Measurements from ENCODE around the gene PTPRN2. TPM values are rescaled to one million over a fixed set of nuclear protein-coding genes. Genes with fewer than 3 reads are reported as not detected.
"Not testable (repeated sequence)": the region's sequence is repeated elsewhere in the genome, so short reads cannot be mapped to it uniquely, and the experiment has no call there.

PTPRN2 gene
- total RNA-seq, 1 experiment from 2014 or later = 3.8 TPM

DNA sequence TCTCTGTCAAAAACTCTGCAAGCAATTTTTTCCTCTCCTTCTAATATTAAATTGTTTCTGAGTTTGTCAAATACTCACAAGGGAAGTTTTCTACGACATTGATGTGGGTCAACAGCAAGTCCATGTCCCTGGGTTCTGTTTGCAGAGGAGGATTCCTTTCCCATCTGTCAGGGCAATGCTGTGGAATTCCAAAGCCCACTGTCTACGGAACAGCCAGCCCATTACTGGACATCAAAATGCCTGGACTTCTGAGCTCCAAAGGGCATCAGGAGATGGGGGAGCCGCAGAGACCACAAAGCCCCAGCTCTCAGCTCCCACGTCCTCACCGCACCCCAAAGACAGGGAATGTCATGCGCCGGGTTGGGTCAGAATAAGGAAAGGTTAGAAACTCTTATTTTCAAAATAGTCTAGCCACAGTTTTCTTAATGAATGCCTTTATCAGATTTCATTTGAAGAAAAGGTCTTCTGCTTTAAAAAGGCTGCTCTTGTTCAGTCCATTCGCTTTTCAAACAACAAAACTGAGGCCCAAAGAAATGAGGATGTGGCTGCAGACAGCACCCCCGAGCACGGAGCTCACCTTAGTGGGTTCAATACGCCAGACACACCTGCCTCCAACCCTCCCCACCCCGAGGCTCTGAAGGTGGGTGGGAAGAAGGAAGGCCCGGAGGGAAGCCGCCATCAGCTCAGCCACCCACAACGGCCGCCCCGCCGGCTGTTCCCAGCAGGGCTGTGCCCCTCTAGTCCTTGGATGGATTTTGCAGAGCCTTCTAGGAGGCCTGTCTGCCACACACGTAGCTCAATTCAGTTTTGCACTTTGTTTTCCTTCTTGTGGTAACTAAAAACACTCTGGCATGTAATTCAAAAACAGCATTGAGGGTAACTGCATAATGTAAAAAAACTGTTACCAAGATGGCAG is 44.7 kb downstream of the PTPRN2 start:
- no peak overlapping the region for H3K4me3 ChIP-seq
- H3K27ac ChIP-seq = no peak overlapping the region
- H3K9me3 ChIP-seq (replicated peaks) = no peaks in the 10 kb centered on the region
- peak in 1 of 2 experiments; percentile 17 for DNase-seq
- H3K36me3 ChIP-seq = no peaks in the 10 kb centered on the region
- H3K27me3 ChIP-seq = peaks cover 4% of the 10 kb centered on the region
- H3K4me1 ChIP-seq = no peaks in the 10 kb centered on the region

DNA sequence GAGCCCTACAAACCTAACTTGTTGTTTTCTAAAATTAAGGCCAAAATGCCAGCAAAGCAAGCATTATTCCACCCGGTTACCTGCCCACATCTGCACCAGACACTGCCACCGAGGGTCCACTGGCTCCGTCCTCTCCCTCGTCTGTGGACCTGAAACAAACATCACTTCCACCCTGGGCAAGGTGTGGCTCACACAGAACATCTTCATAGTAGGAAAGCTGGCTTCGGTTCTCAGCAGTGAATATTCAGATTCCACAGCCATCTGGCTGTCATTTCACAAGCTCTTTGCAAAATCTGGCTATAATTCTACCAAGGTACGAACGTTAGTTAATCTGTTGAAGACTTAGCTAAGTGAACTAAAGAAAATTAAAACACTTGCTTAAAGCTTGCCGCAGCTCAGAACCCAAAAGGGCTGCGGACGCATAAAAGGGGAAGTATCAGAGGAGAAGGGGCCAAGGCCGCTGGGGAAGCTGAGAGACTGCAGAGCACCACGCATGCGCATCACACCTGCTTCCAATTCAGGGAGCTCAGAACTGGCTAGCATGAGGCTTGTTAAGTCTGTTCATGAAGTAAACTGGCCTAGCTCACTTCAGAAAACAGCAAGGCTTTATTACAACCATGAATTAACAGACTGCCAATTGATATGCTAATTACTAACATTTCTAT is 46.1 kb downstream of the PTPRN2 start:
- Histone ChIP-seq H3K36me3 (no peaks in the 10 kb centered on the region), H3K9me3 (replicated peaks) (no peaks in the 10 kb centered on the region), H3K4me1 (no peaks in the 10 kb centered on the region), H3K4me3 (no peak overlapping the region), H3K27me3 (peaks cover 4% of the 10 kb centered on the region), H3K27ac (no peak overlapping the region)
- no peak for DNase-seq

DNA sequence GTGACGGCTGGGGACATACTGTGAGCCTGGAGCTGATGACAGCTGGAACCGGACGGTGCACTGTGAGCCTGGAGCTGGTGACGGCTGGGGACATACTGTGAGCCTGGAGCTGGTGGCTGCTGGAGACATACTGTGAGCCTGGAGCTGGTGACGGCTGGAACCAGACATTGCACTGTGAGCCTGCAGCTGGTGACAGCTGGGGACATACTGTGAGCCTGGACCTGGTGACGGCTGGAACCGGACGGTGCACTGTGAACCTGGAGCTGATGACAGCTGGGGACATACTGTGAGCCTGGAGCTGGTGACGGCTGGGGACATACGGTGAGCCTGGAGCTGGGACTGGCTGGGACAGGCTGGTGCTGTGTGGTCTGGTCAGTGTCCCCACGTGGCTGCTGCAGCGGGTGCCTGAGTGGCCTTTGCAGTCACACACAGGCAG is 47.9 kb downstream of the PTPRN2 start:
- no peak overlapping the region for H3K27ac ChIP-seq
- no peaks in the 10 kb centered on the region for H3K36me3 ChIP-seq
- H3K27me3 ChIP-seq = peaks cover 7% of the 10 kb centered on the region
- no peak overlapping the region for H3K4me3 ChIP-seq
- no peak for DNase-seq
- no peaks in the 10 kb centered on the region for H3K4me1 ChIP-seq
- H3K9me3 ChIP-seq (replicated peaks) = no peaks in the 10 kb centered on the region

DNA sequence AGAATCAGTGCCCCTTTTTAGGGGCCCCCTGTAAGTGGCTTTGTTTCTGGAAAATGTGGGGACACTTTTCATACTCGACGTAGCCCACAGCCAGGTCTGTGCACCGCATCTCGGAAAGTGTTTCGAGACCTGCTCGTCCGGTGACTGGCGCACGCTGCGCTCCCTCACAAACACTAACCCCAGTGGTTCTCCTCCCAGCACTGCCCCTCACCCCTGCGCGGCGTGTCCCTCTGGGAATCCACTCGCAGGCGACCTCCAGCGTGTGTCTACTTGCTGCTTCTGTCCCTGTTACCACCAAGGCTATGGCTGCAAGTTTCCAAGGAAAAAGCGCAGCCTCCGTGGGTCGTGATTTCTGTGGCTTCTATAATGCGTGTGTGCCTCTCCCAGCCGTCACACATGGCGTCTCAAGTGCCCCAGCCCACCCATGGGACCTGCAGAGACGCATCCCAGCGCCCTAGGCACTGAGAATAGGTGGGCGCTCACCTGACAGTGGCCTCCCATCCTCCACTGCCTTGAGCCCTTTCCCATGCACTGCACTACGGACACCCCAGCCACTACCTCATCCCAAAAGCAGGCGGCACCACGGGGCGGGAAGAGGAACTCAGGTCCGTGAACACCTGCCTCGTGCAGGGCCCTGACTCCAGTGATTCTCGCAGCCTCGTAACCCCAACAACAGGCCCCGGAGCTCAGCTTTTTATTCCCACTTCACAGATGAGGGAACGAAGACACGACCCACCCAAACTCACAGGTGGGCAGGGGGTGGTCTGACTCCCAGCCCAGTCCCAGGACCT is 49.3 kb downstream of the PTPRN2 start:
- no peak overlapping the region for H3K27ac ChIP-seq
- no peaks in the 10 kb centered on the region for H3K4me1 ChIP-seq
- H3K36me3 ChIP-seq = no peaks in the 10 kb centered on the region
- no peak for DNase-seq
- no peak overlapping the region for H3K4me3 ChIP-seq
- H3K27me3 ChIP-seq = peaks cover 3% of the 10 kb centered on the region
- H3K9me3 ChIP-seq (replicated peaks) = no peaks in the 10 kb centered on the region

DNA sequence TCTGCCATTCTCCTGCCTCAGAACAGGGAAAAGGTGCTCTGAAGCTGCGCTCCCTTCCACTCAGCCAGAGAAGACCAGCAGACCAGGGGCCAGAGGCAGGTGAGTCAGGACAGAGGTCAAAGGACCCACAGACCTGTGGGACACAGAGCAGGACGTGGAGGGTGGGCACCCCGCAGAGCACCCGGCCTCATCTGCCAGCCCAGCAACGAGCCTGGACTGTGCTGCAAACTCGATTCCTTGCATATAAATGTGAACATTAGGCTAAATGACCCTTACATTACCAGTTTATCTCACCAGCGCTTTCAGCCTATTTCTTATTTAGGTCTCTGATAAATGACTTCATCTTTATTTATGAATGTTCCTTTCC is 50.1 kb downstream of the PTPRN2 start:
- H3K4me1 ChIP-seq = no peaks in the 10 kb centered on the region
- H3K27ac ChIP-seq = no peak overlapping the region
- H3K4me3 ChIP-seq = no peak overlapping the region
- peaks cover 3% of the 10 kb centered on the region for H3K27me3 ChIP-seq
- no peak for DNase-seq
- H3K36me3 ChIP-seq = no peaks in the 10 kb centered on the region
- H3K9me3 ChIP-seq (replicated peaks) = no peaks in the 10 kb centered on the region

DNA sequence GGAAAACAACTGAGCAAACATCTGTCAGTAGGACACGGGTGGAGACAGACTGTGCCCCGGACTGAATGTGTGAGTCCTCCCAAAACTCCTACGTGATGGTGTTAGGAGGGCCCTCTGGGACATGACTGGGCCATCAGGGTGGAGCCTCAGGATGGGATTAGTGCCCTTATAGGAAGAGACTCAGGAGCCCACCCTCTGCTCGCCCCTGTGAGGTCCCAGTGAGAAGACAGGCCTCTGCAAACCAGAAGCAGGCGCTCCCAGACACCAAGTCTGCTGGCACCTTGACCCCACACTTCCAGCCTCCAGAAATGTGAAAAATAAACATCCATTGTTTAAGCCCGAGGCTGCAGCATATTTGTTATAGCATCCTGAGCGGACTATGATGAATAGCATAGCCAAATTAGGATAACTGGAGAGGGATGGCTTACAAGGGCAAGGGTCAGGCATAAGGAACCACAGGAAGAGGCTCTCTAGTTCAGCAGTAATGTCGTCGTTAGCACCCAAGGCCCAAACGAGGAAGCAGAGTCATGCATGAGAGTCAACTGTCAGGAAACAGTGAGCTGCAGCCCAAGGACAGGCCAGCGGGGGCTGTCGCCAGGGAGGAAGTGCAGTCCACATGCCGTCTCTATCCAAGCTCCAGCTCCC is 50.6 kb downstream of the PTPRN2 start:
- H3K27me3 ChIP-seq = peaks cover 3% of the 10 kb centered on the region; the same call in 1 of the 2 replicates
- DNase-seq = no peak
- H3K4me3 ChIP-seq = no peak overlapping the region
- no peak overlapping the region for H3K27ac ChIP-seq
- no peaks in the 10 kb centered on the region for H3K36me3 ChIP-seq
- no peaks in the 10 kb centered on the region for H3K9me3 ChIP-seq (replicated peaks)
- no peaks in the 10 kb centered on the region for H3K4me1 ChIP-seq

DNA sequence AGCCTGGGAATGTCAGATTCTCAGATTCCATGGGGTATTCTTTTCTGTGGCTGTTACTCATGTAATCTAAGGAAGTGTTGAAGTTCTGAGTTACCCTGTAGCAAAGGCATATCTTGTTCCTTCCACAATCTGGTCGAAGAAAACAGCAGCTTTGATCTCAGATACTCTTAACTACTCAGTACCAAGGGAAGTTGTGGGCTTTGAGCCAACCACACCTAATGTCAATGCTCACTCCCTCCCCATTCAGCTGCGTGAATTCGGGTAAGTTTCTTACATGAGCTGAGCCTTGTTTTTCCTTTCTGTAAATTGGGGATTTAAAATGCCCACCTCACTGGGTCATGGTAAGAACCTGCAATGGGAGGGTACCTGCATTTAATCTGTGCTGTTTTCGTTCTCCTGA is 52.5 kb downstream of the PTPRN2 start:
- H3K4me1 ChIP-seq = no peaks in the 10 kb centered on the region
- H3K27me3 ChIP-seq = 0 out of 2 replicates have a peak, but pooled peaks cover 3% of the 10 kb centered on the region
- no peak overlapping the region for H3K27ac ChIP-seq
- H3K4me3 ChIP-seq = no peak overlapping the region
- no peak for DNase-seq
- no peaks in the 10 kb centered on the region for H3K36me3 ChIP-seq
- no peaks in the 10 kb centered on the region for H3K9me3 ChIP-seq (replicated peaks)

DNA sequence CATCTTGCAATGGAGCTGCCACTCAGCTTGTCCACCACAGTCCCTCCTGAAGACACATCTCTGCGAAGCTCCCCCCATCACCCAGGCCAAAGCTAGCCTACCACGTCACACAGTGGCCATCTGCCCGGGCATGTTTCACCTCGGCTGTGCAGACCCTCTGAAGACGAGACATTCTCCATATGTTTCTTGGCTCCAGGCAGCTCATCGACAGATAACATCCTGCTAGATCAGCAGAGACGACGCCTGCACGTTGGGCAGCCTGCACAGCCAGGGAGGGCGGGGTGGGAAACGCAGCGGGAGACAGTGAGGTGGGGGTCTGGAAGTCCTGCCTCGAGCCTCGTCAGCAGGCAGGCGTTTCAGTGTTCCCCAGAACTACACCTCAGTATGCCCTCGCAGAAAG is 53.0 kb downstream of the PTPRN2 start:
- Histone ChIP-seq H3K36me3 (no peaks in the 10 kb centered on the region), H3K9me3 (replicated peaks) (no peaks in the 10 kb centered on the region), H3K27ac (no peak overlapping the region), H3K4me3 (no peak overlapping the region), H3K27me3 (peaks cover 3% of the 10 kb centered on the region; the same call in 1 of the 2 replicates), H3K4me1 (no peaks in the 10 kb centered on the region)
- no peak for DNase-seq

DNA sequence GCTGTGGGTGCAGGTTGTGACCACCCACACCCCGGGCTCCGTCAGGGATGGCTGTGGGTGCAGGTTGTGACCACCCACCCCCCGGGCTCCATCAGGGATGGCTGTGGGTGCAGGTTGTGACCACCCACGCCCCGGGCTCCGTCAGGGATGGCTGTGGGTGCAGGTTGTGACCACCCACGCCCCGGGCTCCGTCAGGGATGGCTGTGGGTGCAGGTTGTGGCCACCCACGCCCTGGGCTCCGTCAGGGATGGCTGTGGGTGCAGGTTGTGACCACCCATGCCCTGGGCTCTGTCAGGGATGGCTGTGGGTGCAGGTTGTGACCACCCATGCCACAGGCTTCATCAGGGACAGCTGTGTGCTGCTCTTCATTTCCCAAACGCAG is 53.5 kb downstream of the PTPRN2 start:
- H3K27me3 ChIP-seq = not testable (repeated sequence)

DNA sequence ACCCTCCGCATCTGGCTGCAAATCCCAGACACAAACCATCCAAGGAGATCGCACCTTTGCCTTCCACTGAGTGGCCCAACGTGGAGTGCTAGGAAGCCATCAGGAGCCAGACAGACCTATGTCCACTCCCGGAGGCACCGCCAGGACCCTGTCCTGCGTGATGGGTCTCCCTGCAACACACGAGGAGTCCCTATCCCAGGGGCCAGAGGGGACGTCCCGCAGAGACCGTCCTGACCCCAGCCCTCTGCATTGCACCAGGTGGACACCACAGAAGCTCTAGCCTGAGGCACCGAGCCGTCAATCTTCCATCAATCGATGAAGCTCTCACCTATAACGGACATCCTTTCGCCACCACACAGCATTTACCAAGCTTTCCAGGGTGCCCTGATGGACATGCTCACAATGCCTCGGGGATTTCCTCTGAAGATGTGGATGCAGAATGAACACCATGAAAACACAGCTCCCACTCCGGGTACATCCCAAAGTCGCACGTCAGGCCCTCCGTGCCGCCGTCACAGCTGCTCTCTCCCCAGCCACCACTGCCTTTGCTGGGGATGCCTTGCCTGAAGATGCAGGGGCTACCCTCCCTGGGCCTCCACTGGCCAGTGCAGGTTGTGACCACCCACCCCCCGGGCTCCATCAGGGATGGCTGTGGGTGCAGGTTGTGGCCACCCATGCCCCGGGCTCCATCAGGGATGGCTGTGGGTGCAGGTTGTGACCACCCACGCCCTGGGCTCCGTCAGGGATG is 54.1 kb downstream of the PTPRN2 start:
- DNase-seq = no peak
- Histone ChIP-seq H3K4me3 (no peak overlapping the region), H3K27ac (no peak overlapping the region), H3K36me3 (no peaks in the 10 kb centered on the region), H3K4me1 (no peaks in the 10 kb centered on the region), H3K27me3 (peaks cover 11% of the 10 kb centered on the region; the same call in 1 of the 2 replicates), H3K9me3 (replicated peaks) (no peaks in the 10 kb centered on the region)

More for the DNA sequence above, 53.5 kb downstream of the PTPRN2 start:
- H3K27ac ChIP-seq; H3K36me3 ChIP-seq; H3K4me3 ChIP-seq; DNase-seq; H3K9me3 ChIP-seq (replicated peaks); H3K4me1 ChIP-seq: not testable (repeated sequence)

DNA sequence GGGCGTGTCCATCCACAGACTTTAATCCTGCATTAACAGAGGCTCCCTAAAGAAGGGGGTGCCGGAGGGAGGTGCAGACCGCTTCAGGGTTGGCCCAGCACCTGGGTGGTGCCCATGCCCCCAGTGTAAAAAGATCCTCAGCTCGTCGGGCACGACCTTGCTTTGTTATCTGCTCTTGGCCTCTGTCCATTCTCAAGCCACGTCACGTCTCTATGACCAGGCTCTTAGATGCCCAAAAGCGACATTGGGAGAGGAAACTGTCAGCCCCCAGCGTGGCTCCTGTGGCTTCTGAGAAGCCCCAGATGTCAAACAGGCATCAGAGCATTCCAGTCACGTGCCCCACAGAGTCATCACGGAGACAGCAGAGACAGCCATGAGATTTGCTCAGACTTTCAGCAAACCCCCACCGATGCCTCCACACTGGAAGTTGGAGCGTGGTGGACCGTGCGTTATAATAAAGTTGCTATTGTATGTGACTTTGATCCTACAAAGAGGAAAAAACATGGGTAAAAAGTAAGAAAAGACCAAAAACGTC is 55.5 kb downstream of the PTPRN2 start:
- H3K27ac ChIP-seq = no peak overlapping the region
- H3K9me3 ChIP-seq (replicated peaks) = no peaks in the 10 kb centered on the region
- no peaks in the 10 kb centered on the region for H3K36me3 ChIP-seq

DNA sequence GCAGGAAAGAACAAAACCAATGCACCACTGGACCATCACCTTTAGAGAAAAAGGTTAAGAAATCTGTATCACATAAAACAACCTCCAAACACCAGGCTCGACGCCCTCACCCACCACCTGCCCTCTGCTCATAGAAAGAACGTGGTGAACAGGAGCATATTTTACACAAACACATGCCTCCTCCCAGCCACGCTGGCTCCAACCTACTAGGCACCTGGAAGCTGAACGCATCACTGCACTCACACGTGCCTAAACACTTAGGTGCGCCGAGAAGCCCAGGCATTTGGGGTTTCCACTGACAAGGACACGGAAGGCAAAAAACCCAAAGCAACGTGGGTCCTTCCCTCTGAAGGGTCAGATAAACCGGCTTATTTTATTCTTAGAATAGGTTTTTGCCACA is 56.0 kb downstream of the PTPRN2 start:
- DNase-seq = no peak
- Histone ChIP-seq H3K4me1 (no peaks in the 10 kb centered on the region), H3K4me3 (no peak overlapping the region), H3K27ac (no peak overlapping the region), H3K27me3 (peaks cover 17% of the 10 kb centered on the region; the same call in 1 of the 2 replicates), H3K36me3 (no peaks in the 10 kb centered on the region), H3K9me3 (replicated peaks) (no peaks in the 10 kb centered on the region)

More for the DNA sequence above, 55.5 kb downstream of the PTPRN2 start:
- Histone ChIP-seq H3K4me1 (no peaks in the 10 kb centered on the region), H3K27me3 (peaks cover 17% of the 10 kb centered on the region; the same call in 1 of the 2 replicates), H3K4me3 (no peak overlapping the region)
- no peak for DNase-seq

DNA sequence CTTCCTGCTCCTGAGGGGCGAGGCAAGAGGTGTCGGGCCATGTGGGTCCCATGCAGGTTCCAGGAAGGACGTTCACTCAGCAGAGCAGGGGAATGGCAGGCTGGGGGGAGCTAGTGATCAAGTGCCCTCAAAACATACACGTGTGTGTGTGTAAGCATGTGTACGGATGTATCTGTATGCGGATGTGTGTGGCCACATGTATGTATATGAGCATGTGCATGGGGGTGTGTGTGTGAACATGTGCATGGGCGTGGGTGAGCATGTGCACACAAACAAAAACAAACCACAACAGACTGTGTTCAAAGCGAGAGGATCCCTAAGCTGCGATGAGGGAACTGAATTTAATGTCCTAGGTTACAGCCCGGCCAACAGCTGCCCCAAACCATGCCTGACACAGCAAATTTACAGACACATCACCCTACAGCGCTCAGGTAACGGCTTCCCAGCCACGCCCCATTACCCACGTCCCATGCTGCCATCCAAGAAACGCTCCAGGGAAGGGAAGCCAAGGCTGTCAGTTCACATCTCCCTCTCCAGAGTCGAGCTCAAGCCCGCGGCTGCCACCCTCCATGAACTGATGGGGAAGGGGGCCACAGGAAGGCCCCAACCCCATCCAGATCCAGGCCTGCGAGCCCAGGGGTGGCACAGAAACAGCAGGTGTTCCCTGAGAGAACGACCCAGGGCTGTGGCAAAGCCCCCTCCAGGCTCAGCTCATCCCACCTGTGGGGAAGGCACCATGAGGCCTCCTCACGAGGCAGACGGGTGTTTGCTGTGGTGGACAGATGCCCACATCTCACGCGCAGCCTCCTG is 56.6 kb downstream of the PTPRN2 start:
- DNase-seq = no peak
- Histone ChIP-seq H3K27ac (no peak overlapping the region), H3K4me3 (no peak overlapping the region), H3K9me3 (replicated peaks) (no peaks in the 10 kb centered on the region), H3K27me3 (peaks cover 17% of the 10 kb centered on the region; the same call in 1 of the 2 replicates), H3K4me1 (no peaks in the 10 kb centered on the region), H3K36me3 (no peaks in the 10 kb centered on the region)
